Activated naive CD4-positive, alpha-beta T cell treated with anti-CD3 and anti-CD28 coated beads for 36 hours (primary cell): ENCODE data around the gene GTF2F2. TPM values are rescaled to one million over a fixed set of nuclear protein-coding genes. Genes with fewer than 3 reads are reported as not detected.
A peak's percentile ranks its signal among the peaks of the same experiment; 100 is the strongest.

Source experiments
- CTCF ChIA-PET: fragments of 350-600 bp; sonication (Branson Sonifier 250); formaldehyde crosslinking; loops from one replicate; lab custom pipeline; 2021; ENCODE audit warnings: antibody characterized with exemption; lab: Charles Lee
- DNase-seq: peaks from one replicate; pipeline ENCODE4 v3.0.0-alpha.2; 2020
- H3K27ac Mint-ChIP-seq: one replicate; pipeline ENCODE4 v1.8.0; 2021; ENCODE audit warnings: mild to moderate bottlenecking, mixed read lengths
- H3K27me3 Mint-ChIP-seq: one replicate; pipeline ENCODE4 v1.8.0; 2021; ENCODE audit warnings: low read depth, mixed read lengths
- H3K36me3 Mint-ChIP-seq: one replicate; pipeline ENCODE4 v1.8.0; 2021; ENCODE audit warnings: low read depth, mixed read lengths
- H3K4me1 Mint-ChIP-seq: one replicate; pipeline ENCODE4 v1.8.0; 2021; ENCODE audit warnings: low read depth, mixed read lengths
- H3K4me3 Mint-ChIP-seq: one replicate; pipeline ENCODE4 v1.8.0; 2021; ENCODE audit warnings: mild to moderate bottlenecking, moderate library complexity, mixed read lengths
- H3K9me3 Mint-ChIP-seq: one replicate; pipeline ENCODE4 v1.8.0; 2021; ENCODE audit warnings: mixed read lengths
- intact Hi-C: fragments of 100-400 bp; cut with micrococcal nuclease; formaldehyde crosslinking; loops from one replicate; pipeline ENCODE4 v1.15.1; 2023
- total RNA-seq, 2 experiments: library from RNA; stranded (reverse); gene quantifications; one replicate each; pipeline ENCODE4 v1.2.3, GENCODE V29; 2021

The GTF2F2 gene
- total RNA-seq, 2 experiments from 2014 or later: 21.3 to 22.4 TPM

DNA sequence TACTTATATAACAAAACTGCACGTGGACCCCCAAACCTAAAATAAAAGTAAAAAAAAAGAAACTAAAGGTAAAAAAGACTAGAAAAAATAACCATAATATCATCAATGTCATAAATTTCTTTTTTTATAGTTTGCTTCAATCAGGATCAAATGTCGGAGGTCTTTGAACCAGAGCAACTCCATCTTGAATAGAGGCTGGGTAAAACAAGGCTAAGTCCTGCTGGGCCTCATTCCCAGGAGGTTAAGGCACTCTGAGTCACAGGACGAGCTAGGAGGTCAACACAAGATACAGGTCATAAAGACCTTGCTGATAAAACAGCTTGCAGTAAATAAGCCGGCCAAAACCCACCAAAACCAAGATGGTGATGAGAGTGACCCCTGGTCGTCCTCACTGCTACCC lies 196.7 kb downstream of the GTF2F2 start:
- Mint-ChIP-seq H3K36me3 (no peaks in the 10 kb centered on the region), H3K4me3 (no peak overlapping the region), H3K9me3 (no peaks in the 10 kb centered on the region), H3K27me3 (no peaks in the 10 kb centered on the region), H3K27ac (no peak overlapping the region), H3K4me1 (peaks cover 4% of the 10 kb centered on the region)
- intact Hi-C loops: no loop called here
- CTCF ChIA-PET: interaction anchor here (0.7 kb wide), 1 partner anchor 11 kb away, joined by 3 read pairs; no protein-coding TSS in a partner anchor
- DNase-seq: no peak

DNA sequence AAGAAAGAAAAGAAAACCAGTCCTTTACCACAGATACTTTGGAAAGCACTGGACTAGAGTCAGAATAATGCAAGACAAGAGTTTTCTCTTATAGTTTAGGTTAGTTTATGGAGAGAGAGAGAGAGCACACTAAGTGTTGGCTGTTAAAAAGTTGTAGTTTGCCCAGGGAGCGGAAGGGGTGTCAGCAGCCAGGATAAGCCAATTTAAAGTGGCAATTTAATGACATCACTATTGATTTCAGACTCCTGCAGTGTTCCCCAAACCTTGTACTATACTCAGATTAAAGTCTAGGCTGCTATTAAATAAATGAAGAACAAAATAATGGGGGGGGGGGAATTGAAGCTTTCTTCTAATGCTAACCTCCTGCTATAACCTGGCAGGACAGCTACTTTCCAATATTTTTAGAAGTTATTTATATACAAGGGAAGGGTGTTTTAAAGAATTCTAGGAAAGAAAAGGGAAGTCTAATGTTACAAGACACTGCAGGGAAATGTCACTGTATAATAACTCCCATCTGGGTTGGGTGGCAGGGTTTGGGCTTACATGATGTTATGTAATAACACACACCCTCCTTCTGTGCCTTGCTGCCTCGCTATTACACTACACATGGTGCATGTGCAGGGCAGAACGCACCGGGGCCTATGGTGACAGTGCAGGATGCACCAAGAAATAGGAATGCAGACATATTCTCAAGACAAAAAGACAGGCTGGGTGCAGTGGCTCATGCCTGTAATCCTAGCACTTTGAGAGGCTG lies 200.7 kb downstream of the GTF2F2 start:
- DNase-seq: no peak
- Mint-ChIP-seq H3K4me3 (no peak overlapping the region), H3K4me1 (peaks cover 4% of the 10 kb centered on the region), H3K27me3 (no peaks in the 10 kb centered on the region), H3K36me3 (no peaks in the 10 kb centered on the region), H3K9me3 (no peaks in the 10 kb centered on the region), H3K27ac (no peak overlapping the region)
- CTCF ChIA-PET: interaction anchor here (0.7 to 1.5 kb wide), 3 partner anchors 10 to 192 kb away, joined by 3 to 6 read pairs (median 3); no protein-coding TSS in a partner anchor
- intact Hi-C loops: no loop called here

DNA sequence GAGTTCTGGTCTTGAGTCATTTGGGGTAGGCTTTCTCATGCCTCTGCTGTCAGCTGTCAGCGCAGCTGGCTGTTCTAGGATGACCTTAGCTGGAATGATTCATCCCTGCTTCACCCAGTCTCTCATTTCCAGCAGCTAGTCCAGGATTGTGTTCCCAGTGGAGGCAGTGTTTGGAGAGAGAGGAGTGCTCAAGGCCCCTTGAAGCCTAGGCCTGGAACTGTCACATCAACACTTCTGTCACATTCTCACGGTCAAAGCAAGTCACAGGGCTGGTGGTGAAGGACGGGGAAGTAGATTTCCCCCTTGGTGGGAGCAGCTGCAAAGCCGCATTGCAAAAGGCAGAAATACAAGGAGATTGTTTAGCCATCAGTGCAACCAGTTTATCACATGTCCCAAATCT lies 205.5 kb downstream of the GTF2F2 start:
- Mint-ChIP-seq H3K4me3 (no peak overlapping the region), H3K36me3 (no peaks in the 10 kb centered on the region), H3K9me3 (no peaks in the 10 kb centered on the region), H3K4me1 (peaks cover 34% of the 10 kb centered on the region), H3K27ac (no peak overlapping the region), H3K27me3 (no peaks in the 10 kb centered on the region)
- no peak for DNase-seq
- intact Hi-C loops: no loop called here
- CTCF ChIA-PET: interaction anchor here (0.6 to 3.2 kb wide), 3 partner anchors 17 to 280 kb away, joined by 4 to 10 read pairs (median 6); no protein-coding TSS in a partner anchor

DNA sequence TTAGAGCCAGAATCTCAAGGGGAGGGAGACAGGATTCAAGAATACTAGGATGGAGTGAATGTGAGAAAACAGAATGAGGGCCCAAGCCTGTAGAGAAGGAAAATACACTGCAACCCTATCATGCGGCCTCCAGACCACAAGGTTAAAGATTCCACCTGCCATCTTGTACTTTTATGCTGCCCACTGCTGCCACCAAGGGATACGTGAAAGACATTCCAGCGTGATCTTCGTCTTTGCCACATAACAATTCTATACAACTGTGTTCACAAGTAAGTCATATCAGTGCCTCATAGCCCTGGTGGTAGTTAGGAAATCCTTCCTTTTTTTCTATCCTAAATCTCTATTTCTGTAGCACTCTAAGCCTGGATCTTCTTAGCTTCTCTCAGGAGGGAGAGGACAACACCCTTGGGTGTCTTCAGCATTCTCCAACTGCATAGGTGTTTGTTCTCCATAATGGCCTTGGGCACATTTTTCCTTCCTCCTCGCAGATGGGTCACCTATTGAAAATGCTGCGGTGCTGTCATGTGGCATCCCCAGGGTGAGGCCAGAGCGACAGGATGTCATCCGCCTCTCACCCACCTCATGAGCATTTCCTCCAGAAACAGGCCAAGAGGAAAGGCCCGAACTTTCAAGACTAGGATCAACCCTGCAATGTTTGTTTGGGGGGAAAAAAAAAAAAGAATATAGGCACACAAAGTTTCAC lies 207.1 kb downstream of the GTF2F2 start:
- CTCF ChIA-PET: interaction anchor here (1.0 kb wide), 1 partner anchor 281 kb away, joined by 4 read pairs; no protein-coding TSS in a partner anchor
- no peak for DNase-seq
- peaks cover 47% of the 10 kb centered on the region for H3K4me1 Mint-ChIP-seq
- no peaks in the 10 kb centered on the region for H3K9me3 Mint-ChIP-seq
- H3K27me3 Mint-ChIP-seq: no peaks in the 10 kb centered on the region
- intact Hi-C loops: no loop called here
- no peak overlapping the region for H3K4me3 Mint-ChIP-seq
- no peaks in the 10 kb centered on the region for H3K36me3 Mint-ChIP-seq
- H3K27ac Mint-ChIP-seq: no peak overlapping the region

DNA sequence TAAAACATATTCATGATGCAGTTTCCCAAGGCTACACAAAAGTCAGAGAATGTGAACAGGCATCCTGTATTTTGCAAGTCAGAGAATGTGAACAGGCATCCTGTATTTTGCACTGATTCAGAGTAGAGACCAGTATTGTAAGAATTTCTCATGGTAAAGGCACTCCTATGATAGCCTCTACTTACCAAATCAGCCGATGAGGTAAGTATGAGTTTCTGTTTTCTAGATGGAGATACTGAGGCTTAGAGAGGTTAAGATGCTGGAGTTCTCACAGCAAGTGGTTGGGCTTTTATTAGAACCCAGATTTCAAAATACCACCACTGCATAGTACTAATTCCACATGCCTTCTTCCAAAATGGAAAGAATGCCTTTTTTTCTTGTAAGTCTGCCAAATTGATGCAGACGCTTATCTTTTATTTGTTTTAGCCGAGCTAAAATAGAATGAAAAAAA lies 208.4 kb downstream of the GTF2F2 start:
- no peak for DNase-seq
- CTCF ChIA-PET: interaction anchor here (0.6 kb wide), 1 partner anchor 11 kb away, joined by 3 read pairs; no protein-coding TSS in a partner anchor
- Mint-ChIP-seq H3K36me3 (no peaks in the 10 kb centered on the region), H3K27me3 (no peaks in the 10 kb centered on the region), H3K9me3 (no peaks in the 10 kb centered on the region), H3K4me1 (peaks cover 59% of the 10 kb centered on the region), H3K27ac (no peak overlapping the region), H3K4me3 (no peak overlapping the region)
- intact Hi-C loops: no loop called here

DNA sequence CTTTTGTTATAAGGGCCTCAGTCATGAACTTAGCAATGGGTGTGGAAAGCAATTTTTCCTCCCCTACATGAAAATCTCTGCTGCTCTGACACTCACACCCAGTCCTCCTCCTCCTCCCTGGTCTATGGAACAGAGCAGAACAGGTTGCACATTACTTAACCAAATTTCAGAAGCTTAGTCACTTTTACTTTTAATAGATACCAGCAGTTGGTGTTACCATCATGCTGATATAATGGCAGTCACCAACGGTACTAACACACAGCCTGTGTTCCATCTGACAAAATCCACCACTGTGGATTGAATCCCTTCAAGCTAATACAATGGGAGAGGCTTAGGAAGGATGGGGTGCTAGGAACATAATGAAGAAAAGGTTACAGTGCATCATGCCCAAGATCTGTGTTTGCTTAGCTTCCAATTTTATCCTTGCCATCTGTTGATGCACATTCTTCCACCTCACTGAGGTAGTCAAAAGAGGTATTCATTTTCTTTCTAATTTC lies 210.9 kb downstream of the GTF2F2 start:
- intact Hi-C loops: loop anchor here (5.0 to 10.0 kb wide), 2 partner anchors 36 to 834 kb away; no protein-coding TSS in a partner anchor
- Mint-ChIP-seq H3K9me3 (no peaks in the 10 kb centered on the region), H3K4me3 (no peak overlapping the region), H3K27me3 (no peaks in the 10 kb centered on the region), H3K27ac (peak overlapping the region; percentile 11), H3K4me1 (peaks cover 84% of the 10 kb centered on the region), H3K36me3 (peaks cover 10% of the 10 kb centered on the region)
- DNase-seq: no peak
- CTCF ChIA-PET: interaction anchor here (1.0 to 1.8 kb wide), 4 partner anchors 10 to 276 kb away, joined by 3 to 7 read pairs (median 6); no protein-coding TSS in a partner anchor

DNA sequence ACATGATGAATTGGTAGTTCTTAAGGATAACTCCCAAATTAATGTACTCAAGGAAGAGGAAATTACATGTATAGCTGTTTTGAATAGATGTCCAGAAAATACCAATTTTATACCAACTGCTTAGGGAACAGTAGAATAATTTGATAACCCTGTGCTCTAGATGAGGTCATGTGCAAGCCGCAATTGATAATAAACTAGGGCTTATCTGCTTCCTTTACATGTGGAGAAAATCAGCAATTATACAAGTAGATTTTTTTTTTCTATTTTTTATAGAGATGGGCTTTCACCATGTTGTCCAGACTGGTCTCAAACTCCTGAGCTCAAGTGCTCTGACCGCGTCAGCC lies 211.4 kb downstream of the GTF2F2 start:
- H3K36me3 Mint-ChIP-seq: peaks cover 14% of the 10 kb centered on the region
- peaks cover 88% of the 10 kb centered on the region for H3K4me1 Mint-ChIP-seq
- CTCF ChIA-PET: interaction anchor here (0.7 to 1.8 kb wide), 6 partner anchors 11 to 1452 kb away, joined by 3 to 7 read pairs (median 6); no protein-coding TSS in a partner anchor
- H3K9me3 Mint-ChIP-seq: no peaks in the 10 kb centered on the region
- H3K4me3 Mint-ChIP-seq: no peak overlapping the region
- no peak overlapping the region for H3K27ac Mint-ChIP-seq
- H3K27me3 Mint-ChIP-seq: no peaks in the 10 kb centered on the region
- DNase-seq: no peak
- intact Hi-C loops: loop anchor here (5.0 to 10.0 kb wide), 2 partner anchors 36 to 833 kb away; no protein-coding TSS in a partner anchor

DNA sequence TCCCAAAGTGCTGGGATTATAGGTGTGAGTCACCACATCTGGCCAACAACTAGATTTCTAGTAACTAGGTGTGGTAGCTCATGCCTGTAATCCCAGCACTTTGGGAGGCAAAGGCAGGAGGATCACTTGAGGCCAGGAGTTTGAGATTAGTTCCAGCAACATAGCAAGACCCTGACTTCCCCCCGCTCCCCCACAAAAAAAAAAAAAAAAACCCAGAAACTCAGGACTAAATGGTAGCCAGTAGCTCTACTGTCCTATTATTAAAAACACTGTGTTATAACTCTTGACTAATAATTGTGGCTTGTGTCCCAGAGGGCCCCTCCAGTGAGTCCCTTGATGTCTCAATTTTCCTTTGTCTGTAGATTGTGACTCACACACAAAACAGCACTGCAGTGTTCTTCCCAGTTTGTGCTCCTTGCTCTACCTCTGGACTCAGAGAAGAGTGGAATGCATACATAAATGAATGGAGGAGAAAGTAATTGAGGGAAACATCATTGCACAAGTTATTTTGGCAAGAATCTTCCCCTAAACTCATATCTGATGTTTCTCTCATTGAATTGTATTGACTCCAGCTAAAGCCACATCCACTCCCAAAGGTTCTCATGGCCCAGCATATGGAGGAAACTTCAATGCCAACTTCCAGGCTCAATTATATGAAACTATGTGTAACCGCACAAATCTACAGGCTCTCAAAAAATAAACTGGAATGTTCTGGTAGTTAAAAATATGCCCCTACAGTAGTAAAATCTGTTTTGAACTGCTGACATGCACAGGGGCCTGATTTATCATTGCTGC lies 211.9 kb downstream of the GTF2F2 start:
- no peak overlapping the region for H3K4me3 Mint-ChIP-seq
- intact Hi-C loops: loop anchor here (5.0 to 10.0 kb wide), 2 partner anchors 35 to 833 kb away; no protein-coding TSS in a partner anchor

DNA sequence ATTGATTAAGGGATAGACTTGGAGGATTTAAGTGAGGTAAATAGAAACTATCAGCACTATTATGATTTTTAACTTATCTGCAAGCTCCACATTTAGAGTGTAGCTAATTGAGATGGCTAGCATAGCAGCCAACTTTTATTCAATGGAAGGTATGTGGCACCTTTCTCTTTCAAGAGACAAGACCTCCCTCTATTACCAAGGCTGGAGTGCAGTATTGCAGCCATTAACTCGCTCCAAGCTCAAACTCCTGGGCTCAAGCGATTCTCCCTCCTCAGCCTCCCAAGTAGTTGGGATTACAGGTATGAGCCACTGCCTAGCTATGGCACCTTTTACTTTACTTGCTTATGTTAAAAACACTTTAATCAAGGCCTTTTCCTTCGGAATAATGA lies 212.5 kb downstream of the GTF2F2 start:
- no peak overlapping the region for H3K4me3 Mint-ChIP-seq
- peaks cover 91% of the 10 kb centered on the region for H3K4me1 Mint-ChIP-seq
- no peak for DNase-seq
- H3K9me3 Mint-ChIP-seq: no peaks in the 10 kb centered on the region
- H3K27ac Mint-ChIP-seq: no peak overlapping the region
- no peaks in the 10 kb centered on the region for H3K27me3 Mint-ChIP-seq
- CTCF ChIA-PET: interaction anchor here (0.9 to 1.8 kb wide), 3 partner anchors 26 to 286 kb away, joined by 3 to 7 read pairs (median 6); no protein-coding TSS in a partner anchor
- H3K36me3 Mint-ChIP-seq: peaks cover 24% of the 10 kb centered on the region
- intact Hi-C loops: loop anchor here (1.0 to 10.0 kb wide), 3 partner anchors 8 to 832 kb away; partner anchors contain the start of gene TPT1

More for the DNA sequence above, 211.9 kb downstream of the GTF2F2 start:
- CTCF ChIA-PET: interaction anchor here (0.6 to 1.8 kb wide), 7 partner anchors 23 to 1452 kb away, joined by 3 to 7 read pairs (median 3); no protein-coding TSS in a partner anchor
- Mint-ChIP-seq H3K4me1 (peaks cover 91% of the 10 kb centered on the region), H3K9me3 (no peaks in the 10 kb centered on the region), H3K27ac (peak overlapping the region; percentile 57), H3K36me3 (peaks cover 20% of the 10 kb centered on the region), H3K27me3 (no peaks in the 10 kb centered on the region)
- no peak for DNase-seq

DNA sequence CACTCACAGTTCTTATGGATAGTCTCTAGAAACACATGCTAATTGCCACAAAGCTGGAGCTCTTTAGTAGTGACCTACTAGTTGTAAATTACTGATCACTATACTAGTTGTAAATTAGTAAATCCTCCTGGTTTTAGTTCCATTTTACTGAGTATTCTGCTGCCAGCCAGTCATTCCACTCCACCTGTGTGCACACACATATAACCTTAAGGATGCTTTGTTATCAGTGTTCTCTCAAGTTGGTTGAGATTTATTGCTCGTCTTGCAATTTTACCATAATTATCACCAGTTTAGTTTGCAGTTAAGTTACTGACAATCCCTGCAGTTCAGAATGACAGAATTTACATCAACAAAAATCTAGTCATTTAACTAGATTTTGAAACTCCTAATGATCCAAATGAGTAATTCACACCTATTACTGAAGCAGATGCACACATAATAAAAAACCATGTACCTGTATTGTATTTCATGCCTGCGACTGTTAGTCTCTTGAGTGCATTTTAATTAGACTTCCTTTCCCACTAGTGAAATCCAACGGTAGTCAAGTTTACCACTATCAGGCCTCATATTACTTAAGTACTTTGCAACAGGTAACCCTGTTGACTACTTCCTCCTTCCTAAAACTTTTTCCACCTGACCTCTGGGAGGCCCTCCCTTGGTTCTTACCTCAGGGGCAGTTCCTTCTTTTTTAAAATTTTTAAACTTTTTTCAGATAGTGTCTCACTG lies 213.1 kb downstream of the GTF2F2 start:
- CTCF ChIA-PET: interaction anchor here (0.9 kb wide), 1 partner anchor 27 kb away, joined by 3 read pairs; no protein-coding TSS in a partner anchor
- intact Hi-C loops: loop anchor here (1.0 to 10.0 kb wide), 3 partner anchors 8 to 831 kb away; partner anchors contain the start of gene TPT1
- H3K36me3 Mint-ChIP-seq: peaks cover 30% of the 10 kb centered on the region
- no peaks in the 10 kb centered on the region for H3K27me3 Mint-ChIP-seq
- no peaks in the 10 kb centered on the region for H3K9me3 Mint-ChIP-seq
- H3K4me3 Mint-ChIP-seq: no peak overlapping the region
- peak overlapping the region; percentile 79 for H3K27ac Mint-ChIP-seq
- H3K4me1 Mint-ChIP-seq: peaks cover 93% of the 10 kb centered on the region
- no peak for DNase-seq
